ENCODE measurements around the gene SALL1.

DNA sequence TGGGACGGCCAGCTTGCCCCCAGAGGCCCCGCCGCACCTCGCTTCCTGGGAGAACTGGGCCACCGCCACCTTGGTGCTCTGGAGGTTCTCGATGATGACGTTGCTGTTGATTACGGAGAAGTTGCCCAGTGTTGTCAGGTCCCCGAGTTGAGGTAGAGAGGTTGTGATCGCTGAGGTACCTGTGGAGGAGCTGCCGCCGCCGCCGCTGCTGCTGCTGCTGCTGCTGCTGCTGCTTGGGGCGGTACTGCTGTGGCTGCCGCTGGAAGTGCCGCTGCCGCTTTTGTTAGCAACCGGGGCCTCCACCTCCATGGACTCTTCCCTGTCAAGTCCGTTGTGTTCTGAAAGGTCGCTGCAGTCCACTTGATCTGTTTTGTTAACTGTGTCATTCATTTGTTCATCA, 9.5 kb downstream of the SALL1 start:
- TF ChIP-seq, protein P1, sequence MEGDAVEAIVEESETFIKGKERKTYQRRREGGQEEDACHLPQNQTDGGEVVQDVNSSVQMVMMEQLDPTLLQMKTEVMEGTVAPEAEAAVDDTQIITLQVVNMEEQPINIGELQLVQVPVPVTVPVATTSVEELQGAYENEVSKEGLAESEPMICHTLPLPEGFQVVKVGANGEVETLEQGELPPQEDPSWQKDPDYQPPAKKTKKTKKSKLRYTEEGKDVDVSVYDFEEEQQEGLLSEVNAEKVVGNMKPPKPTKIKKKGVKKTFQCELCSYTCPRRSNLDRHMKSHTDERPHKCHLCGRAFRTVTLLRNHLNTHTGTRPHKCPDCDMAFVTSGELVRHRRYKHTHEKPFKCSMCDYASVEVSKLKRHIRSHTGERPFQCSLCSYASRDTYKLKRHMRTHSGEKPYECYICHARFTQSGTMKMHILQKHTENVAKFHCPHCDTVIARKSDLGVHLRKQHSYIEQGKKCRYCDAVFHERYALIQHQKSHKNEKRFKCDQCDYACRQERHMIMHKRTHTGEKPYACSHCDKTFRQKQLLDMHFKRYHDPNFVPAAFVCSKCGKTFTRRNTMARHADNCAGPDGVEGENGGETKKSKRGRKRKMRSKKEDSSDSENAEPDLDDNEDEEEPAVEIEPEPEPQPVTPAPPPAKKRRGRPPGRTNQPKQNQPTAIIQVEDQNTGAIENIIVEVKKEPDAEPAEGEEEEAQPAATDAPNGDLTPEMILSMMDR (IDR thresholded peaks at IDR 0.05) = no peak
- TF ChIP-seq POLR2A (IDR thresholded peaks at IDR 0.05) = no peak
- TF ChIP-seq POLR2AphosphoS5 (IDR thresholded peaks at IDR 0.05) = no peak
